Measurements from ENCODE around the gene VIM.
"Not testable (repeated sequence)": the region's sequence is repeated elsewhere in the genome, so short reads cannot be mapped to it uniquely, and the experiment has no call there.

The VIM gene

GRCh38 chr10:17257466-17258321 is 29.7 kb downstream of the VIM start:
- no peak for DNase-seq

- DNase-seq: no peak
These were observed 34.5 kb downstream of the VIM start for GRCh38 chr10:17262502-17262901.

GRCh38 chr10:17263580-17263979 is 35.5 kb downstream of the VIM start:
- no peak for DNase-seq

- no peak for DNase-seq
These were observed 37.4 kb downstream of the VIM start for GRCh38 chr10:17265468-17265867.

GRCh38 chr10:17266549-17266948 is 38.5 kb downstream of the VIM start:
- not testable (repeated sequence) for DNase-seq

- no peak for DNase-seq
These were observed 44.6 kb downstream of the VIM start for GRCh38 chr10:17272648-17273047.

- DNase-seq: no peak
These were observed 45.4 kb downstream of the VIM start for GRCh38 chr10:17273403-17273802.

GRCh38 chr10:17276756-17277424 is 48.8 kb downstream of the VIM start:
- DNase-seq: no peak

GRCh38 chr10:17278607-17279240 is 50.7 kb downstream of the VIM start:
- DNase-seq: no peak

GRCh38 chr10:17282311-17282710 is 54.3 kb downstream of the VIM start:
- no peak for DNase-seq

- DNase-seq: no peak
These were observed 58.8 kb downstream of the VIM start for GRCh38 chr10:17286562-17287550.
